HG03025 (cell line): ENCODE data around the gene GDNF.
"Not testable (repeated sequence)": the region's sequence is repeated elsewhere in the genome, so short reads cannot be mapped to it uniquely, and the experiment has no call there.

Experiments used
- ATAC-seq: cut with Tn5 transposase; IDR thresholded peaks from one replicate; pipeline ENCODE4 v1.9.1; 2021; ENCODE audit warnings: mild to moderate bottlenecking, moderate library complexity; ENCODE audit not compliant: unreplicated experiment, low FRiP score

The GDNF gene

GRCh38 chr5:37789991-37790390 lies 49.9 kb downstream of the GDNF start:
- no peak for ATAC-seq

DNA sequence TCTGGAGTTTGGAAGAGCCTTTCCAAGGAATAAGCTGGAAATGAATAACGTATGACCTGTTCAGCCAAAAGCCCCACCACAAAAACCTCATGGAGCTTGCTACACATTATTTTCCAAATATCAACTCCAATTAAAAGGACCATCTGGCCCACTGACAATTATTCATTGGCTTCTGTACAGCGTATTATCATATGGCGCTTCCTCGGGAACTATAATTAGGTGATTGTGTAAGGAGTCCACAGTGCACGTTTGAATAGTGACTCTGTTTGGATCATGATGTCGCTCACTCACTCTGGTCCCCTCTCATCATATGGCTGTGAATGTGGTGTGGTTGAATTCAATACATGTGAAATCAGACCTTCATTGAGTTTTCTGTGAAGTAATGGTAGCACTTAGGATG lies 52.1 kb downstream of the GDNF start:
- ATAC-seq = no peak

DNA sequence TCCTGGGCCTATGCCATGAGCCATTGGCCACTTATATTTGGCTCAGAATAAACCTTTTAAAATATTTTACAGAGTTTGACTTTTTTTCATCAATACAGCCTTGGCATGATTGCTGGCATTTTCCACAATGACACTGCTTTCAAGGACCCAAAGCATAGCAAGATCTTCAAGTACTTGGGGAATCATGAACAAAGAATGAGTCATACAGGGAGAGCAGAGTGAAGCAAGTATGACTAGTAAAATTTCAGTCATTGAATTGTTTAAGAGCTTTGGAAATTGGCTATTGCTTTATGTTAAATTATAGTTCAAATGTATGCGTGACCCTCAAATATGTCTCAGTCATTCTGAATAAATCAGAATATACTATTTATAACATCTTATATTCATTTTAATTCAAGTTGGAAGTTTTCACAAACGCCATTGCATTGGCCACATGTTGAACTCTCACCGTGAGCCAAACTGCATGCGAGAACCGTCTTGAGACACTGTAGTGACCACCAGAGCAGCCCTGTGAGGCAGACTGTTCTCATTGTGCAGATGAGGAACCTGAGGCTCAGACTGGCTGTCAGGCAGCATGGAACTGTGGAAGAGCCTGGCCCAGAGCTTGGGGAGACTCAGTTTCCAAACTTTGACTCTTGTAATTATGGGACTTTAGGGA lies 52.9 kb downstream of the GDNF start:
- no peak for ATAC-seq

DNA sequence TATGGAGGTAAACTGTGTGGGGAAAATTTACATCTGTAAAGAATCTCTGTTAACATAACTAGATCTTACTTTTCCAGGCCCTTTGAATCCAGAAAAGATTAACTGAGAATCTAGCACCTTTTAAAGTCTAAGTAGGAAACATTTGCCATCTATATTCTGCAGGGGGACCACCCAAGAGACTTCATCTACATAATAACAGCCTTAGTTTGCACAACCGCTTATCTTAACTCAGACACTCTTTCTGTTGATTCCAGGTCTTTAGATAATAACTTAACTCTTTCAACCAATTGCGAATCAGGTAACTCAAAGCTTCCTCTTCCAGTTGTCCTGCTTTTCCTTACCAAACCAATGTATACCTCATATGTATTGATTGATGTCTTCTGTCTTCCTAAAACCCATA lies 53.4 kb downstream of the GDNF start:
- no peak for ATAC-seq

GRCh38 chr5:37781409-37781808 lies 58.4 kb downstream of the GDNF start:
- not testable (repeated sequence) for ATAC-seq

DNA sequence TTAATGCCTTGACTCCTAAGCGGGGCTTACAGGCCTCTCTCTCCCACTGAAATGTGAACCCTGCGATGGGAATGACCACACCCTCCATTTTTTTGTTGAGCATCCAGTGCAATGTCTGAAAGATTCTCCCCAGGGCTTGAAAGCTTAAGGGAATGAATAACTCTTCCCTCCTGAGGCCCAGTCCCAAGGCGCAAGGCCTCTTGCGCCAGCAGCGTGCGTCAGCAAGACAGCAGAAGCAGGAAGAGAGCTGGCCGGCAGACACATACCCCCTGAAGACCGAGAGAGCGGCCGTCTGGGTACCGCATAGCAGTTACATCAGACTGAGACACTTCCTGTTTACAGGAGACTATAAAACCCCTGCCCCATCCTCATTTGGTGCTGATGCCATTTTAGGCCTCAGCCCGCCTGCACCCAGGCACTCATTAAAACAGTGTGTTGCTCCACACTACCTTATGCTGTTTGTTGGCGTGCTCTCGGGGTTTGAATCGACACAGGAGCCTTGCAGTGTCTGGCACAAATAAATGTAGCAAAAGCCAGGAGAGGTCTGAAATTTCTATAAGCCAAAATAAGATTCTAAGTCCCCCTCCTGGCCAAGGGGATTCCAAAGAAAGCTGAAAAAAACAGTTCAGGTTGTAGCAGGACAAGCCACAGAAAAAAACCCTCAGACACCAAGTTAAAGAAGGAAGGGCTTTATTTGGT lies 62.3 kb downstream of the GDNF start:
- ATAC-seq = no peak

DNA sequence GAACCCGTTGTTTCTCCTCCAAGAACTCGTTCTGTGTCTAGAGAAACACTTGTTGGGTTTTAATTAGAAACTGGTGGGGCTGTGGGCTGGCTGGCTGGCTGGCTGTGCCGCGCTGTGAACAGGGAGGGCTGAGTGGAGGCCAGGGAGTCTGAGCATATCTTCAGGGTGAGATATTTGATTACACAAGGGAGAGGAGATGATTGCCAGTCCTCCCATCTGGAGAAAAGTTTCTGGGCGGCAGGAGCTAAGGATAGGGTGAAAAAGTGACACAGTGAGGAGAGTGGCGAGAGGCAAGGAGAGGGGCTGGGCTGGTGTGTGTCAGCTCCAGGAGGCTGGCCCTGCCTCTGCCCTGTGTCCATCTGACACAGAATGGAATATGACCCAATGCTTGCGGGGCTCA lies 63.0 kb downstream of the GDNF start:
- no peak for ATAC-seq

DNA sequence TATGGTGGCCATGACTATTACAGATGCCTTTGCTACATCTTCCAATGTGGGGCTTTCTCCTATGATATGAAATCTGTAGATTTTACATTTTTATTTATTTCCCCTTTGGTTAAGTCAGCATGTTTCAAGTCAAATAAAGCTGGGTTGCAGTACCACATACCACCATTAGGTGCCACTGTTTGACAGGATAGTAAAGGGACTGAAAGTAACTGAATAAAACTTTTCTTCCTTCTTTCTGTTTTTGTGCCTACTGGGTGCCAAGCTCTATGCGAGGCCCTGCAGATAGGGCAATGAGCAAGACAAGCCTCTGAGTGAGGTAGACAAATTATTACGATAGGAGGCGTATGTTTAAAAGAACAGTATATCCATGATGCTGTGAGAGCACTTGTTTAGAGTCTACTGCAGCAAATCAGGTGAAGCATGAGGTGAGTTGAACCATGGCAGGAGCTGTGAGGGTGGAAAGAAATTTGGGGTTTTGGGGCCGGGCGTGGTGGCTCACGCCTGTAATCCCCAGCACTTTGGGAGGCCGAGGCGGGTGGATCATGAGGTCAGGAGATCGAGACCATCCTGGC lies 64.8 kb downstream of the GDNF start:
- no peak for ATAC-seq

GRCh38 chr5:37773809-37774208 lies 66.0 kb downstream of the GDNF start:
- ATAC-seq = no peak

DNA sequence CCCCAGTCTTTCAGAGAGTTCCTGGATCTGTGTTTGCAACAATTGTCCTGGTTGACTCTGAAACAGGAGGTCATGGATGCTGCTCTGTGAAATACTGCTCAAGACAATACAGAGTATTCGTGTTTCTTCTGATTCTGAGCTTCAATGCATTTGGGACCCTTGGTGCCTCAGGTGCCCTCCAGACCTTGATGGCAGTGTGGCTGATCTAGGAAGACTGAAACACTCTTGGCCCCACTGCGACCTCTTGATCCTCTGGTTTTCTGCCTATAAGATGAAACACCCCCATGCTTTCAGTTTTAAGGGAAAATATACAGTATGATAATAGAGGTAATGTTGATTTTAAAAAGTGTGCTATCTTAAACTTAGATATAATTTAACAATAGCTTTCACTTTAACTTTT lies 67.6 kb downstream of the GDNF start:
- no peak for ATAC-seq

DNA sequence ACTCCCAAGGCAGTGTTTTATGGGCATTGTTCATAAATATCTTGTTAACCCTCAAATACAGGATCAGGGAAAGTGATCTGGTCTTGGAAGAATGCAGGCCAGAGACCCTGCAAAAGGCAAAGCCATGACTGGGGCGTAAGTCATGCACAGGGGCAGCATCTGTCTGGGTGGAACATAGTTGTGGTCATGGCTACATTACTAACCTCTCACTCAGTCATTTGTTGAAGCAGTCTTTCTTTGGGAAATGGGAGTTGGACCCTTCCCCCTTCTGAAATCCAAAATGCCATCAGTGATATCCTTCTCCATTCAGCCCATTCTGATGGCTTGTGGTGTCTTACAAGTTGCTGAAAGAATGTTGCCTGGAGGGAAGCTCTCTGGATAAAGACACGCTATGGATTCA lies 68.1 kb downstream of the GDNF start:
- no peak for ATAC-seq

GRCh38 chr5:37771203-37771611 lies 68.6 kb downstream of the GDNF start:
- ATAC-seq = no peak

DNA sequence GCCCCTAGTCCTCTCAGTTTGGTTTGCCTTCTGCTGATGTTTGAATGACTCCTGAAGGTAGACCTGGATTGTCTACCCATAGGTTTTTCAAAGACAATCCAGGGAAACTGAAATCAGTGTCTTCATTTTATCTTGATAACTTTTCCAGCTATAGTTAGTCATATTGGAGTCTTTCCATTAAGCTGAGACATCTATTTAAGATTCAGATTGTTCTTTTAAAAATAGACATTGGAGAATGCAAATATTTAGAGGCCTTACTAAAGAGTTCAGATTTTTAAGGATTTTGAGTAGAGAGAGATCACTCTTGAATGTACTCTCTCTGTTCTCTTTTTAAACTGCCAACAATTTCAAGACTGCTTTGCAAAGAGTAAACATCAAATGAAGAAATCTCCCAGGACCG lies 69.1 kb downstream of the GDNF start:
- no peak for ATAC-seq

- ATAC-seq = no peak
Observed at GRCh38 chr5:37769840-37770239, 70.0 kb downstream of the GDNF start.

GRCh38 chr5:37769108-37769507 lies 70.7 kb downstream of the GDNF start:
- no peak for ATAC-seq

GRCh38 chr5:37768371-37768770 lies 71.5 kb downstream of the GDNF start:
- ATAC-seq = no peak

GRCh38 chr5:37767961-37768360 lies 71.9 kb downstream of the GDNF start:
- no peak for ATAC-seq

DNA sequence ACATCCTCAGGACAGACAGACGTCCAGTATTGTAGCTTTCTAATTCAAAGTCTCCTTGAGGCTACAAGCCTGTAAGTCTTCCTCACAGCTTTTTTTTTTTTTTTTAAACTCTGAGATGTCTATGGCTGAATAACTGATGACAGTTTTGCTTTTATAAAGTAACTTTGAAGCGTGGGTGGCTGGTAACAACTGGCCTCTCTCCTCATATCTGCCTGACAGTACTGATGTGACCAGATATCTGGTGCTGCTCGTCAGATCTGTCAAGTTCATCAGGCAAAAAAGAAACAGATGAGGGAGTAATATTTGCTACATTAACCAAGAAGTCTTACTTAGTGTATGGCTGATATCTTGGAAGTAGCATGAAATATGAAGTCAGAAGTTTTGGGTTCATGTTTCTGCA lies 72.6 kb downstream of the GDNF start:
- no peak for ATAC-seq
